Jurkat, Clone E6-1 (cell line): Measurements from ENCODE around the gene GAREM1.

Source experiments
- DNase-seq: peaks from one replicate; pipeline ENCODE4 v3.0.0-alpha.2; 2011; ENCODE audit warnings: low read depth, low spot score
- H3K4me3 ChIP-seq: 2 replicates; pipeline ENCODE4 v1.5.1; 2011; ENCODE audit warnings: mild to moderate bottlenecking, low read length, control low read depth, moderate library complexity

Gene GAREM1

GRCh38 chr18:32429402-32429801, 41.3 kb downstream of the GAREM1 start:
- H3K4me3 ChIP-seq, result no peak overlapping the region
- DNase-seq, result no peak

- no peak overlapping the region for H3K4me3 ChIP-seq
- no peak for DNase-seq
Observed at GRCh38 chr18:32427084-32427900, 43.4 kb downstream of the GAREM1 start.

GRCh38 chr18:32425466-32425865, 45.2 kb downstream of the GAREM1 start:
- no peak overlapping the region for H3K4me3 ChIP-seq
- no peak for DNase-seq

GRCh38 chr18:32424696-32425095, 46.0 kb downstream of the GAREM1 start:
- H3K4me3 ChIP-seq, result no peak overlapping the region
- DNase-seq, result no peak

- DNase-seq, result no peak
Observed at GRCh38 chr18:32422978-32423740, 47.5 kb downstream of the GAREM1 start.

GRCh38 chr18:32422201-32422600, 48.5 kb downstream of the GAREM1 start:
- DNase-seq, result no peak
- H3K4me3 ChIP-seq, result no peak overlapping the region

More at GRCh38 chr18:32422978-32423740, 47.5 kb downstream of the GAREM1 start:
- H3K4me3 ChIP-seq, result no peak overlapping the region

- no peak overlapping the region for H3K4me3 ChIP-seq
- DNase-seq, result no peak
Observed at GRCh38 chr18:32420084-32420750, 50.5 kb downstream of the GAREM1 start.

GRCh38 chr18:32418148-32418547, 52.5 kb downstream of the GAREM1 start:
- no peak for DNase-seq

GRCh38 chr18:32405588-32405987, 65.1 kb downstream of the GAREM1 start:
- no peak for DNase-seq
- no peak overlapping the region for H3K4me3 ChIP-seq

More at GRCh38 chr18:32418148-32418547, 52.5 kb downstream of the GAREM1 start:
- no peak overlapping the region for H3K4me3 ChIP-seq

- H3K4me3 ChIP-seq, result no peak overlapping the region
- DNase-seq, result no peak
Observed at GRCh38 chr18:32401621-32402020, 69.1 kb downstream of the GAREM1 start.

- no peak overlapping the region for H3K4me3 ChIP-seq
- no peak for DNase-seq
Observed at GRCh38 chr18:32393407-32393806, 77.3 kb downstream of the GAREM1 start.

GRCh38 chr18:32391126-32391525, 79.6 kb downstream of the GAREM1 start:
- no peak overlapping the region for H3K4me3 ChIP-seq
- no peak for DNase-seq

- no peak for DNase-seq
- no peak overlapping the region for H3K4me3 ChIP-seq
Observed at GRCh38 chr18:32389858-32390257, 80.8 kb downstream of the GAREM1 start.

GRCh38 chr18:32389191-32389590, 81.5 kb downstream of the GAREM1 start:
- no peak for DNase-seq
- H3K4me3 ChIP-seq, result no peak overlapping the region

- DNase-seq, result no peak
- no peak overlapping the region for H3K4me3 ChIP-seq
Observed at GRCh38 chr18:32386471-32386870, 84.2 kb downstream of the GAREM1 start.

GRCh38 chr18:32383050-32383819, 87.4 kb downstream of the GAREM1 start:
- H3K4me3 ChIP-seq, result no peak overlapping the region
- no peak for DNase-seq

GRCh38 chr18:32381761-32382160, 88.9 kb downstream of the GAREM1 start:
- DNase-seq, result no peak
- H3K4me3 ChIP-seq, result no peak overlapping the region

GRCh38 chr18:32380559-32380958, 90.1 kb downstream of the GAREM1 start:
- peak; percentile 3 for DNase-seq
- no peak overlapping the region for H3K4me3 ChIP-seq

GRCh38 chr18:32379891-32380290, 90.8 kb downstream of the GAREM1 start:
- H3K4me3 ChIP-seq, result no peak overlapping the region
- DNase-seq, result no peak
